ENCODE results near the gene SNRPA.

DNA sequence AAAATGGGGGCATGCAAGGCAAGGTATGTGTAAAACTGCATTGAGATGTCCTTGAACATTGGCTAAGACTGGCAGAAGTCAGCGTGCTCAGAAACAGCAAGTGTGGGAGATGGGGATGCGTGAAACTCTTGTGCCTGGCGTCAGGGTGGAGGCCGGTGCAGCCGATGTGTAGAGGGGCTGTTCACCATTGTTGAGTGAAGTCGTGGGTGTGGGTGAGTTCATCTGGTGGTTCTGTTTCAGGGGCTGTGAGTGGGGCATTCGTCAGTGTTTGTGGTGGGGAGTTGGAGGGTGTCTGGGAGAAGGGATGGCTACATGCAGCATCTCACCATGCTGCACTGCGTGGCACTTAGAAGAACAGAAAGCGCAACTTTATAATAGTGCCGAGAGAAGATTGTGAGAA, 13.0 kb downstream of the SNRPA start:
- TF ChIP-seq, protein P1, sequence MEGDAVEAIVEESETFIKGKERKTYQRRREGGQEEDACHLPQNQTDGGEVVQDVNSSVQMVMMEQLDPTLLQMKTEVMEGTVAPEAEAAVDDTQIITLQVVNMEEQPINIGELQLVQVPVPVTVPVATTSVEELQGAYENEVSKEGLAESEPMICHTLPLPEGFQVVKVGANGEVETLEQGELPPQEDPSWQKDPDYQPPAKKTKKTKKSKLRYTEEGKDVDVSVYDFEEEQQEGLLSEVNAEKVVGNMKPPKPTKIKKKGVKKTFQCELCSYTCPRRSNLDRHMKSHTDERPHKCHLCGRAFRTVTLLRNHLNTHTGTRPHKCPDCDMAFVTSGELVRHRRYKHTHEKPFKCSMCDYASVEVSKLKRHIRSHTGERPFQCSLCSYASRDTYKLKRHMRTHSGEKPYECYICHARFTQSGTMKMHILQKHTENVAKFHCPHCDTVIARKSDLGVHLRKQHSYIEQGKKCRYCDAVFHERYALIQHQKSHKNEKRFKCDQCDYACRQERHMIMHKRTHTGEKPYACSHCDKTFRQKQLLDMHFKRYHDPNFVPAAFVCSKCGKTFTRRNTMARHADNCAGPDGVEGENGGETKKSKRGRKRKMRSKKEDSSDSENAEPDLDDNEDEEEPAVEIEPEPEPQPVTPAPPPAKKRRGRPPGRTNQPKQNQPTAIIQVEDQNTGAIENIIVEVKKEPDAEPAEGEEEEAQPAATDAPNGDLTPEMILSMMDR (IDR thresholded peaks at IDR 0.05) = no peak
- TF ChIP-seq POLR2A (IDR thresholded peaks at IDR 0.05) (no peak), EP300 (IDR thresholded peaks at IDR 0.05) (no peak)
